Mesenchymal stem cell (in vitro differentiated cells and primary cell): ENCODE results near the gene PIGZ.

Source experiments
- DNase-seq: peaks from one replicate; pipeline ENCODE4 v3.0.0-alpha.2; 2013
- H2AFZ ChIP-seq: one replicate; pipeline ENCODE4 v1.6.1; 2013; ENCODE audit warnings: low read depth, mild to moderate bottlenecking, control low read depth, inconsistent platforms, low read length, moderate library complexity
- H2AK5ac ChIP-seq: 2 replicates; pipeline ENCODE4 v1.6.1; 2013; ENCODE audit warnings: low read length, moderate library complexity, mild to moderate bottlenecking, inconsistent platforms; ENCODE audit not compliant: severe bottlenecking
- H2BK120ac ChIP-seq: one replicate; pipeline ENCODE4 v1.6.1; 2013; ENCODE audit warnings: low read depth, mild to moderate bottlenecking, inconsistent platforms, low read length, moderate library complexity
- H2BK12ac ChIP-seq, 2 experiments: one replicate each; pipeline ENCODE4 v1.6.1; 2013; ENCODE audit warnings: inconsistent platforms in 2 of 2, low read length in 2 of 2, mild to moderate bottlenecking in 2 of 2, moderate library complexity in 2 of 2, control low read depth in 1 of 2
- H2BK15ac ChIP-seq: one replicate; pipeline ENCODE4 v1.6.1; 2013; ENCODE audit warnings: mild to moderate bottlenecking, low read depth, inconsistent platforms; ENCODE audit not compliant: poor library complexity, severe bottlenecking
- H2BK5ac ChIP-seq: 2 replicates; pipeline ENCODE4 v1.6.1; 2013; ENCODE audit warnings: low read depth, mild to moderate bottlenecking, low read length, control low read depth, inconsistent platforms; ENCODE audit not compliant: poor library complexity, severe bottlenecking
- H3K14ac ChIP-seq, 2 experiments: one replicate each; pipeline ENCODE4 v1.6.1; 2013; ENCODE audit warnings: inconsistent platforms in 2 of 2, low read length in 2 of 2, control low read depth in 1 of 2, mild to moderate bottlenecking in 1 of 2, moderate library complexity in 1 of 2
- H3K18ac ChIP-seq, 2 experiments: one replicate each; pipeline ENCODE4 v1.6.1; 2013; ENCODE audit warnings: inconsistent platforms in 2 of 2, low read length in 2 of 2, control low read depth in 1 of 2, low read depth in 1 of 2, mild to moderate bottlenecking in 1 of 2
- H3K23ac ChIP-seq, 2 experiments: one replicate each; pipeline ENCODE4 v1.6.1; 2013; ENCODE audit warnings: inconsistent platforms in 2 of 2, low read length in 2 of 2, mild to moderate bottlenecking in 2 of 2, moderate library complexity in 2 of 2, control low read depth in 1 of 2
- H3K27ac ChIP-seq: 2 replicates; pipeline ENCODE4 v1.5.1; 2013; ENCODE audit warnings: mild to moderate bottlenecking, moderate library complexity, low read length, control low read depth, inconsistent platforms; ENCODE audit not compliant: poor library complexity, severe bottlenecking
- H3K27me3 ChIP-seq, 2 experiments: 2 replicates each; pipeline versions ENCODE4 v1.6.1 to v1.7.0; 2013; ENCODE audit warnings: low read length in 2 of 2, mild to moderate bottlenecking in 2 of 2, moderate library complexity in 2 of 2, control low read depth in 1 of 2, inconsistent platforms in 1 of 2; ENCODE audit not compliant: control insufficient read depth in 1 of 2, insufficient read depth in 1 of 2
- H3K36me3 ChIP-seq, 2 experiments: 2 replicates each; pipeline versions ENCODE4 v1.6.1 to v1.7.0; 2013; ENCODE audit warnings: low read length in 2 of 2, control low read depth in 1 of 2, inconsistent platforms in 1 of 2, low read depth in 1 of 2, mild to moderate bottlenecking in 1 of 2; ENCODE audit not compliant: insufficient read depth in 2 of 2, control insufficient read depth in 1 of 2
- H3K4ac ChIP-seq, 2 experiments: one replicate each; pipeline ENCODE4 v1.6.1; 2013; ENCODE audit warnings: inconsistent platforms in 2 of 2, low read length in 2 of 2, mild to moderate bottlenecking in 2 of 2, moderate library complexity in 2 of 2, control low read depth in 1 of 2, low read depth in 1 of 2
- H3K4me1 ChIP-seq: 2 replicates; pipeline ENCODE4 v1.6.1; 2013; ENCODE audit warnings: low read depth, low read length, control low read depth; ENCODE audit not compliant: control insufficient read depth, insufficient read depth
- H3K4me2 ChIP-seq: 2 replicates; pipeline ENCODE4 v1.6.1; 2013; ENCODE audit warnings: low read length, mild to moderate bottlenecking, inconsistent platforms; ENCODE audit not compliant: poor library complexity, severe bottlenecking
- H3K4me3 ChIP-seq, 2 experiments: 2 replicates each; pipeline versions ENCODE4 v1.5.1 to v1.7.0; 2013; ENCODE audit warnings: low read length in 2 of 2, mild to moderate bottlenecking in 2 of 2, control low read depth in 1 of 2, low read depth in 1 of 2; ENCODE audit not compliant: insufficient read depth in 1 of 2
- H3K79me1 ChIP-seq: replicated peaks from 2 replicates; pipeline ENCODE4 v1.6.1; 2013; ENCODE audit warnings: mild to moderate bottlenecking, control low read depth, low read length, inconsistent platforms; ENCODE audit not compliant: poor library complexity, severe bottlenecking
- H3K9ac ChIP-seq: 2 replicates; pipeline ENCODE4 v1.7.0; 2013; ENCODE audit warnings: mild to moderate bottlenecking, low read length, moderate library complexity
- H3K9me3 ChIP-seq: 2 replicates; pipeline ENCODE4 v1.7.0; 2013; ENCODE audit warnings: mild to moderate bottlenecking, low read length; ENCODE audit not compliant: control insufficient read depth
- H4K8ac ChIP-seq: one replicate; pipeline ENCODE4 v1.6.1; 2013; ENCODE audit warnings: inconsistent platforms, mild to moderate bottlenecking, low read length, moderate library complexity
- H4K91ac ChIP-seq: one replicate; pipeline ENCODE4 v1.6.1; 2013; ENCODE audit warnings: mild to moderate bottlenecking, low read length, inconsistent platforms
- WGBS: methylation state at CpG from one replicate; pipeline ENCODE4 v1.1.7; 2013; ENCODE audit warnings: mixed read lengths; 5-methylcytosine and 5-hydroxymethylcytosine counted together

PIGZ gene

GRCh38 chr3:196954832-196955231 is 13.8 kb downstream of the PIGZ start:
- H3K18ac ChIP-seq, result no peak overlapping the region
- H4K91ac ChIP-seq, result no peak overlapping the region
- no peak overlapping the region for H3K27ac ChIP-seq
- no peak for DNase-seq
- no peak overlapping the region for H2AFZ ChIP-seq
- H2BK12ac ChIP-seq, result no peak overlapping the region
- no peak overlapping the region for H3K14ac ChIP-seq
- no peaks in the 10 kb centered on the region for H3K4me1 ChIP-seq
- peaks cover 0 to 9% of the 10 kb centered on the region in 2 experiments for H3K27me3 ChIP-seq
- no peak overlapping the region for H3K4me3 ChIP-seq
- H4K8ac ChIP-seq, result no peak overlapping the region
- H3K9ac ChIP-seq, result no peak overlapping the region
- no peak overlapping the region for H3K4me2 ChIP-seq
- H3K9me3 ChIP-seq, result no peaks in the 10 kb centered on the region
- peaks cover 0 to 8% of the 10 kb centered on the region in 2 experiments for H3K36me3 ChIP-seq
- 82% methylated on average over 4 of the region's 7 CpGs for WGBS
- no peak overlapping the region for H3K4ac ChIP-seq
- H3K23ac ChIP-seq, result no peak overlapping the region
- no peak overlapping the region for H2BK120ac ChIP-seq
- no peak overlapping the region for H2BK5ac ChIP-seq
- no peak overlapping the region for H2BK15ac ChIP-seq
- H2AK5ac ChIP-seq, result no peak overlapping the region
- H3K79me1 ChIP-seq, result no peaks in the 10 kb centered on the region

DNA sequence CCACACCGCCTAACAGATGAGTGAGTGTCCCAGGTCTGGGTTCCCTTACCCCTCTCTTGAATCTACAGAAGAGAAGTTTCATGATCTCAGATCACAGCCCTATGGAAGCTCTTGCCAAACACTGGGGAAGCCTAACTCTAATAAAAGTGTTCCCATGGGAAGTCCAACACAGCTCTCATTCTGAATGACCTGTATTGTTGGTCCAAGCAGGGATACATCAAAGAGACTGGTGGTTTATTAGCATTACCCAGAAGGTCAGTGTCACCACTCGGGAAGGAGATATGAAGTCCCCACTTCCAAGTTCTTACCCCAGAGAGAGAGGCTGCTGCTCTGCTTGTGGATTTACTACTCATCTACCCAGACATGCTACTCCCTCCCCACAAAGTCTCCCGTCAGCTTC is 17.3 kb downstream of the PIGZ start:
- Histone ChIP-seq H4K91ac (no peak overlapping the region), H3K18ac (no peak overlapping the region), H2BK120ac (no peak overlapping the region), H3K9me3 (no peaks in the 10 kb centered on the region), H2AK5ac (no peak overlapping the region), H3K4me2 (no peak overlapping the region), H3K27ac (no peak overlapping the region), H3K9ac (no peak overlapping the region), H2BK15ac (no peak overlapping the region), H2AFZ (no peak overlapping the region), H4K8ac (no peak overlapping the region), H2BK12ac (no peak overlapping the region), H3K4me3 (no peak overlapping the region), H3K36me3 (peaks cover 6 to 15% of the 10 kb centered on the region in 2 experiments), H3K4me1 (peaks cover 2% of the 10 kb centered on the region), H3K14ac (no peak overlapping the region), H3K4ac (no peak overlapping the region), H3K79me1 (no peaks in the 10 kb centered on the region), H2BK5ac (no peak overlapping the region), H3K23ac (no peak overlapping the region), H3K27me3 (peaks cover 0 to 9% of the 10 kb centered on the region in 2 experiments)
- no peak for DNase-seq
- 90% methylated on average over 3 of the region's 3 CpGs for WGBS

- H4K8ac ChIP-seq, result no peak overlapping the region
- no peak overlapping the region for H2BK120ac ChIP-seq
- no peak overlapping the region for H2BK12ac ChIP-seq
- no peak overlapping the region for H3K4ac ChIP-seq
- H3K79me1 ChIP-seq, result peaks cover 5% of the 10 kb centered on the region
- DNase-seq, result no peak
- no peak overlapping the region for H2BK15ac ChIP-seq
- H3K9me3 ChIP-seq, result no peaks in the 10 kb centered on the region
- no peak overlapping the region for H4K91ac ChIP-seq
- H3K4me1 ChIP-seq, result peaks cover 2% of the 10 kb centered on the region
- no peak overlapping the region for H3K4me2 ChIP-seq
- no peak overlapping the region for H3K23ac ChIP-seq
- no peak overlapping the region for H2AK5ac ChIP-seq
- H3K14ac ChIP-seq, result no peak overlapping the region
- peaks cover 15 to 19% of the 10 kb centered on the region in 2 experiments for H3K36me3 ChIP-seq
- no peak overlapping the region for H2BK5ac ChIP-seq
- WGBS, result 92% methylated on average over 6 of the region's 6 CpGs
- no peak overlapping the region for H3K9ac ChIP-seq
- peaks cover 0 to 9% of the 10 kb centered on the region in 2 experiments for H3K27me3 ChIP-seq
- H2AFZ ChIP-seq, result no peak overlapping the region
- no peak overlapping the region for H3K4me3 ChIP-seq
- H3K27ac ChIP-seq, result no peak overlapping the region
- H3K18ac ChIP-seq, result no peak overlapping the region
Measured at GRCh38 chr3:196949750-196950149, 18.9 kb downstream of the PIGZ start.

GRCh38 chr3:196949285-196949619 is 19.4 kb downstream of the PIGZ start:
- Histone ChIP-seq H3K23ac (no peak overlapping the region), H4K8ac (no peak overlapping the region), H2AFZ (no peak overlapping the region), H3K27ac (no peak overlapping the region), H4K91ac (no peak overlapping the region), H3K9ac (no peak overlapping the region), H3K36me3 (peaks cover 18 to 19% of the 10 kb centered on the region in 2 experiments), H3K18ac (no peak overlapping the region), H2BK15ac (no peak overlapping the region), H3K79me1 (peaks cover 5% of the 10 kb centered on the region), H2BK12ac (no peak overlapping the region), H3K4me2 (no peak overlapping the region), H2BK5ac (no peak overlapping the region), H3K9me3 (no peaks in the 10 kb centered on the region), H3K27me3 (peaks cover 0 to 9% of the 10 kb centered on the region in 2 experiments), H3K14ac (no peak overlapping the region), H3K4me3 (no peak overlapping the region), H3K4me1 (peaks cover 5% of the 10 kb centered on the region), H2BK120ac (no peak overlapping the region), H3K4ac (no peak overlapping the region), H2AK5ac (no peak overlapping the region)
- WGBS, result 86% methylated on average over 5 of the region's 6 CpGs
- DNase-seq, result no peak
